K562 (cell line): Measurements from ENCODE around the gene COL8A2. TPM values are rescaled to one million over a fixed set of nuclear protein-coding genes. Genes with fewer than 3 reads are reported as not detected.
A peak's percentile ranks its signal among the peaks of the same experiment; 100 is the strongest.

ENCODE experiments used
- CHD2 ChIP-seq: IDR thresholded peaks from 2 replicates; pipeline ENCODE4 v1.6.1; 2011; ENCODE audit warnings: low read depth, low read length
- CREB1 ChIP-seq, 2 experiments: sonication (generic) in 1 of 2; formaldehyde crosslinking in 1 of 2; IDR thresholded peaks; 2 replicates each; pipeline versions ENCODE4 v1.6.1 to v1.8.0; 2012 to 2022; ENCODE audit warnings: inconsistent platforms in 1 of 2, mild to moderate bottlenecking in 1 of 2, missing genetic modification reagents in 1 of 2, moderate library complexity in 1 of 2
- FOXP1 ChIP-seq: sonication (generic); formaldehyde crosslinking; IDR thresholded peaks from 2 replicates; pipeline ENCODE4 v1.8.0; 2022; ENCODE audit warnings: mild to moderate bottlenecking, missing genetic modification reagents
- GABPA ChIP-seq: fragments of 200-800 bp; sonication (Bioruptor generic); conservative IDR thresholded peaks from 2 replicates; pipeline ENCODE4 v1.6.1; 2016; ENCODE audit warnings: low read depth, missing genetic modification characterization, missing compliant biosample characterization
- HDAC1 ChIP-seq, 2 experiments: fragments of 450-650 bp; IDR thresholded peaks; 2 replicates each; pipeline ENCODE4 v1.6.1; 2016 to 2017; ENCODE audit warnings: inconsistent platforms in 1 of 2, mild to moderate bottlenecking in 1 of 2, moderate library complexity in 1 of 2
- KLF10 ChIP-seq: fragments of 250-450 bp; sonication (Bioruptor Pico); IDR thresholded peaks from 2 replicates; pipeline ENCODE4 v1.6.1; 2021; ENCODE audit warnings: matching md5 sums
- MBD2 ChIP-seq: sonication (generic); IDR thresholded peaks from 2 replicates; pipeline ENCODE4 v1.6.1; 2016; ENCODE audit warnings: low read depth, borderline replicate concordance
- NFIX ChIP-seq: fragments of 250-450 bp; sonication (Bioruptor Pico); IDR thresholded peaks from 2 replicates; pipeline ENCODE4 v1.4.0; 2020; ENCODE audit warnings: low read depth, mild to moderate bottlenecking, moderate library complexity
- RBM39 ChIP-seq: fragments of 200-400 bp; formaldehyde crosslinking; optimal IDR thresholded peaks from 2 replicates; pipeline ENCODE3; 2018; ENCODE audit warnings: low read depth, low read length
- SREBF1 ChIP-seq: fragments of 150-350 bp; IDR thresholded peaks from 2 replicates; pipeline ENCODE4 v1.6.1; 2014; ENCODE audit warnings: antibody characterized with exemption, low read depth, low read length, borderline replicate concordance
- STAT5B ChIP-seq: fragments of 250-450 bp; sonication (Bioruptor Pico); IDR thresholded peaks from 2 replicates; pipeline ENCODE4 v1.8.0; 2021; ENCODE audit warnings: mild to moderate bottlenecking, inconsistent platforms
- TAF7 ChIP-seq: fragments of 450-650 bp; IDR thresholded peaks from 2 replicates; pipeline ENCODE4 v1.6.1; 2016; ENCODE audit warnings: missing genetic modification characterization, missing compliant biosample characterization
- TEAD4 ChIP-seq, 2 experiments: sonication (generic) in 1 of 2; formaldehyde crosslinking in 1 of 2; IDR thresholded peaks; 2 replicates each; pipeline versions ENCODE4 v1.6.1 to v1.8.0; 2012 to 2022; ENCODE audit warnings: borderline replicate concordance in 1 of 2, inconsistent platforms in 1 of 2, low read length in 1 of 2, mild to moderate bottlenecking in 1 of 2, missing genetic modification reagents in 1 of 2
- ZBED1 ChIP-seq: IDR thresholded peaks from 2 replicates; pipeline ENCODE4 v1.6.1; 2014
- ZC3H11A ChIP-seq: IDR thresholded peaks from 2 replicates; pipeline ENCODE4 v1.6.1; 2012; ENCODE audit warnings: low read depth, low read length, improper control_type of control experiment
- ZFP1 ChIP-seq: fragments of 450-650 bp; formaldehyde crosslinking; IDR thresholded peaks from 2 replicates; pipeline ENCODE4 v1.4.0; 2020; ENCODE audit warnings: mild to moderate bottlenecking, mixed read lengths
- ZNF174 ChIP-seq: fragments of 250-450 bp; sonication (Bioruptor Pico); IDR thresholded peaks from 2 replicates; pipeline ENCODE4 v1.4.0; 2020; ENCODE audit warnings: mild to moderate bottlenecking
- ZNF197 ChIP-seq: fragments of 200-800 bp; sonication (Bioruptor generic); IDR thresholded peaks from 2 replicates; pipeline ENCODE4 v1.6.1; 2016; ENCODE audit warnings: low read depth, missing genetic modification characterization, missing compliant biosample characterization
- ZNF707 ChIP-seq: fragments of 250-450 bp; sonication (Bioruptor Pico); conservative IDR thresholded peaks from 2 replicates; pipeline ENCODE4 v1.8.0; 2022; ENCODE audit warnings: inconsistent platforms, mild to moderate bottlenecking, moderate library complexity
- ZNF785 ChIP-seq: fragments of 250-450 bp; sonication (Bioruptor Pico); IDR thresholded peaks from 2 replicates; pipeline ENCODE4 v1.4.0; 2020; ENCODE audit warnings: mild to moderate bottlenecking
- polyA plus RNA-seq, 8 experiments: library from polyadenylated mRNA; depleted of rRNA in 4 of 8; stranded (reverse) in 5 of 8; unstranded in 3 of 8; fragments of >200 nt; fragmentation: Nextera tagmentation in 2 of 8; fragmentation: Illumina TruSeq in 1 of 8; extraction: Ambion mirVana in 2 of 8; extraction: Trizol in 1 of 8; gene quantifications; 2 replicates each; pipeline versions ENCODE4 v1.2.1 to v1.2.3, GENCODE V29; 2011 to 2014; ENCODE audit warnings: inconsistent platforms in 1 of 8, missing spikeins in 1 of 8
- total RNA-seq, 7 experiments: library from RNA; depleted of rRNA in 6 of 7; stranded (reverse); fragments of >200 nt in 6 of 7; fragmentation: Illumina TruSeq in 2 of 7; extraction: Trizol in 2 of 7; gene quantifications; 2 replicates each; pipeline versions ENCODE4 v1.2.1 to v1.2.3, GENCODE V29; 2011 to 2021; ENCODE audit warnings: low replicate concordance in 1 of 7
- TF ChIP-seq, protein P1 (sequence below): fragments of 250-450 bp; sonication (Bioruptor Pico); IDR thresholded peaks from 2 replicates; pipeline ENCODE4 v1.8.0; 2022; ENCODE audit warnings: inconsistent platforms, mild to moderate bottlenecking, moderate library complexity, borderline replicate concordance
- TF ChIP-seq, protein P2 (sequence below): fragments of 250-450 bp; sonication (Bioruptor Pico); IDR thresholded peaks from 2 replicates; pipeline ENCODE4 v1.5.0; 2022; ENCODE audit warnings: mild to moderate bottlenecking
- TF ChIP-seq, protein P3 (sequence below): fragments of 250-450 bp; sonication (Bioruptor Pico); IDR thresholded peaks from 2 replicates; pipeline ENCODE4 v1.4.0; 2020; ENCODE audit warnings: mild to moderate bottlenecking, moderate library complexity, borderline replicate concordance

The COL8A2 gene
- total and polyA plus RNA-seq, 9 of the 15 experiments (the other 6 are each of a cell fraction or from before 2014, with no cell fraction given) = 0.03 to 0.14 (median 0.04) TPM; not detected in 5

DNA sequence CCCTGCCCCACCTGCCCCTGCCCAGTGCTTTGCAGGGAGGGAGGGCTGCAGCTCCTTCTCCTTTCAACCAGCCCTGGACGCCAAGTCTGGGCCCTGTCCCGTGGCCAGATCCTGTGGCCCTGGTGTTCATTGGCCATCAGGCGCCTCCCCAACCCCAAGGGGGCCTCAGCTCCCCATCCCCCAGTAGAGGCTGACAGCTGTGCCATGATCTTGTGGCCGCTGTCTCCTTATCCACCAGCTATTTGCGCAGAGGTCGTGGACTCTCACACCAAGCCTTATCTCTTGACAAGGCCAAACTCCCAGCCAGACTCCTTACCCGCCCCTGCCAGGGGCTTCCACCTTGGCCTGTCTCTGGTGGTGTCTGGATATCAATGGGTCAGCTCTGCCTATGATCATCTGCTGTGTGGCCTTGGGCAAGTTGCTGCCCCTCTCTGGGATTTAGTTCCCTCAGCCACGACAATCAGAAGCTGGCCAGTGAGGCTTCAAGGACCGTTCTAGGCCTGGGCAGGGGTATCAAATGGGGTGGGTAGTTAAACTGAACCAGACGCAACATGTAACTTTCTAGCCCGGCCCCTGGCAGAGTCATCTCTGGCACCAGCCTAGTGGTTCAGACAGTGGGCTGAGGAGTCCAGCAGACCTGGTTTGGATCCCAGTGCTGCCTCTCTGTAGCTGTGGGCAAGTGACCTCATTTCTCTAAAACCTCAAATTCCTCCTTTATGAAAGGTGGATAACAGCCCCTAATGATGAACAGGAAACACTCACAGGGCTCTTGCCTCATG lies 3.3 kb upstream of the COL8A2 start (continued):
- TF ChIP-seq CHD2 = no peak
- 0 out of 2 replicates have a peak, but pooled peaks have one; percentile 22 for TF ChIP-seq MBD2
- TF ChIP-seq ZC3H11A = no peak
- TF ChIP-seq ZNF785 (CRISPR knock-in tag) = no peak
- TF ChIP-seq, protein P1, sequence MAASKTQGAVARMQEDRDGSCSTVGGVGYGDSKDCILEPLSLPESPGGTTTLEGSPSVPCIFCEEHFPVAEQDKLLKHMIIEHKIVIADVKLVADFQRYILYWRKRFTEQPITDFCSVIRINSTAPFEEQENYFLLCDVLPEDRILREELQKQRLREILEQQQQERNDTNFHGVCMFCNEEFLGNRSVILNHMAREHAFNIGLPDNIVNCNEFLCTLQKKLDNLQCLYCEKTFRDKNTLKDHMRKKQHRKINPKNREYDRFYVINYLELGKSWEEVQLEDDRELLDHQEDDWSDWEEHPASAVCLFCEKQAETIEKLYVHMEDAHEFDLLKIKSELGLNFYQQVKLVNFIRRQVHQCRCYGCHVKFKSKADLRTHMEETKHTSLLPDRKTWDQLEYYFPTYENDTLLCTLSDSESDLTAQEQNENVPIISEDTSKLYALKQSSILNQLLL (CRISPR knock-in tag) = no peak
- TF ChIP-seq ZFP1 = no peak
- TF ChIP-seq, protein P2, sequence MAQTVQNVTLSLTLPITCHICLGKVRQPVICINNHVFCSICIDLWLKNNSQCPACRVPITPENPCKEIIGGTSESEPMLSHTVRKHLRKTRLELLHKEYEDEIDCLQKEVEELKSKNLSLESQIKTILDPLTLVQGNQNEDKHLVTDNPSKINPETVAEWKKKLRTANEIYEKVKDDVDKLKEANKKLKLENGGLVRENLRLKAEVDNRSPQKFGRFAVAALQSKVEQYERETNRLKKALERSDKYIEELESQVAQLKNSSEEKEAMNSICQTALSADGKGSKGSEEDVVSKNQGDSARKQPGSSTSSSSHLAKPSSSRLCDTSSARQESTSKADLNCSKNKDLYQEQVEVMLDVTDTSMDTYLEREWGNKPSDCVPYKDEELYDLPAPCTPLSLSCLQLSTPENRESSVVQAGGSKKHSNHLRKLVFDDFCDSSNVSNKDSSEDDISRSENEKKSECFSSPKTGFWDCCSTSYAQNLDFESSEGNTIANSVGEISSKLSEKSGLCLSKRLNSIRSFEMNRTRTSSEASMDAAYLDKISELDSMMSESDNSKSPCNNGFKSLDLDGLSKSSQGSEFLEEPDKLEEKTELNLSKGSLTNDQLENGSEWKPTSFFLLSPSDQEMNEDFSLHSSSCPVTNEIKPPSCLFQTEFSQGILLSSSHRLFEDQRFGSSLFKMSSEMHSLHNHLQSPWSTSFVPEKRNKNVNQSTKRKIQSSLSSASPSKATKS = no peak
- no peak for TF ChIP-seq STAT5B (CRISPR knock-in tag)
- TF ChIP-seq ZNF707 = no peak
- TF ChIP-seq TAF7 (tag) = no peak
- no peak for TF ChIP-seq GABPA (tag)
- TF ChIP-seq SREBF1 = no peak
- no peak for TF ChIP-seq KLF10
- no peak for TF ChIP-seq ZNF197
- no peak; a peak in 1 of 4 replicates for TF ChIP-seq HDAC1 (IDR thresholded peaks at IDR 0.05)
- TF ChIP-seq ZBED1 = no peak
- TF ChIP-seq, protein P3, sequence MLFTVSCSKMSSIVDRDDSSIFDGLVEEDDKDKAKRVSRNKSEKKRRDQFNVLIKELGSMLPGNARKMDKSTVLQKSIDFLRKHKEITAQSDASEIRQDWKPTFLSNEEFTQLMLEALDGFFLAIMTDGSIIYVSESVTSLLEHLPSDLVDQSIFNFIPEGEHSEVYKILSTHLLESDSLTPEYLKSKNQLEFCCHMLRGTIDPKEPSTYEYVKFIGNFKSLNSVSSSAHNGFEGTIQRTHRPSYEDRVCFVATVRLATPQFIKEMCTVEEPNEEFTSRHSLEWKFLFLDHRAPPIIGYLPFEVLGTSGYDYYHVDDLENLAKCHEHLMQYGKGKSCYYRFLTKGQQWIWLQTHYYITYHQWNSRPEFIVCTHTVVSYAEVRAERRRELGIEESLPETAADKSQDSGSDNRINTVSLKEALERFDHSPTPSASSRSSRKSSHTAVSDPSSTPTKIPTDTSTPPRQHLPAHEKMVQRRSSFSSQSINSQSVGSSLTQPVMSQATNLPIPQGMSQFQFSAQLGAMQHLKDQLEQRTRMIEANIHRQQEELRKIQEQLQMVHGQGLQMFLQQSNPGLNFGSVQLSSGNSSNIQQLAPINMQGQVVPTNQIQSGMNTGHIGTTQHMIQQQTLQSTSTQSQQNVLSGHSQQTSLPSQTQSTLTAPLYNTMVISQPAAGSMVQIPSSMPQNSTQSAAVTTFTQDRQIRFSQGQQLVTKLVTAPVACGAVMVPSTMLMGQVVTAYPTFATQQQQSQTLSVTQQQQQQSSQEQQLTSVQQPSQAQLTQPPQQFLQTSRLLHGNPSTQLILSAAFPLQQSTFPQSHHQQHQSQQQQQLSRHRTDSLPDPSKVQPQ (CRISPR knock-in tag) = no peak
- TF ChIP-seq CREB1 (IDR thresholded peaks at IDR 0.05) = no peak
- no peak for TF ChIP-seq CREB1 (CRISPR knock-in tag; IDR thresholded peaks at IDR 0.05)
- TF ChIP-seq TEAD4 (IDR thresholded peaks at IDR 0.05; ENCODE audit: low read length) = peak; percentile 62
- no peak for TF ChIP-seq TEAD4 (CRISPR knock-in tag; IDR thresholded peaks at IDR 0.05; ENCODE audit: borderline replicate concordance)
- no peak for TF ChIP-seq NFIX (CRISPR knock-in tag)
- TF ChIP-seq RBM39 = no peak
- TF ChIP-seq FOXP1 (CRISPR knock-in tag) = no peak
- TF ChIP-seq ZNF174 (CRISPR knock-in tag) = no peak
